K562 treated with DMSO at 1 percent for 12 hours (cell line): ENCODE results near the gene CCDC50. TPM values are rescaled to one million over a fixed set of nuclear protein-coding genes. Genes with fewer than 3 reads are reported as not detected.

Experiments used
- total RNA-seq: library from RNA; unstranded; fragments of 300-600 nt; gene quantifications from 2 replicates; pipeline ENCODE4 v1.2.3, GENCODE V29; 2022; ENCODE audit not compliant: insufficient read depth

The CCDC50 gene, protein sequence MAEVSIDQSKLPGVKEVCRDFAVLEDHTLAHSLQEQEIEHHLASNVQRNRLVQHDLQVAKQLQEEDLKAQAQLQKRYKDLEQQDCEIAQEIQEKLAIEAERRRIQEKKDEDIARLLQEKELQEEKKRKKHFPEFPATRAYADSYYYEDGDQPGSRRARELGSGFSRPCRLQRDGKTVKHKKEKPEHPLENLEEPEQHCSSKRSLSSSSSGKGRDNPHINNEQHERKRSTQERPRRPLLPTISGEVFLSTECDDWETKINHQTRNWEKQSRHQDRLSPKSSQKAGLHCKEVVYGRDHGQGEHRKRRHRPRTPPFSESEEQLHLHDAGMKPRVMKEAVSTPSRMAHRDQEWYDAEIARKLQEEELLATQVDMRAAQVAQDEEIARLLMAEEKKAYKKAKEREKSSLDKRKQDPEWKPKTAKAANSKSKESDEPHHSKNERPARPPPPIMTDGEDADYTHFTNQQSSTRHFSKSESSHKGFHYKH
- total RNA-seq, result 32.7 and 51.1 TPM in 2 replicates

DNA sequence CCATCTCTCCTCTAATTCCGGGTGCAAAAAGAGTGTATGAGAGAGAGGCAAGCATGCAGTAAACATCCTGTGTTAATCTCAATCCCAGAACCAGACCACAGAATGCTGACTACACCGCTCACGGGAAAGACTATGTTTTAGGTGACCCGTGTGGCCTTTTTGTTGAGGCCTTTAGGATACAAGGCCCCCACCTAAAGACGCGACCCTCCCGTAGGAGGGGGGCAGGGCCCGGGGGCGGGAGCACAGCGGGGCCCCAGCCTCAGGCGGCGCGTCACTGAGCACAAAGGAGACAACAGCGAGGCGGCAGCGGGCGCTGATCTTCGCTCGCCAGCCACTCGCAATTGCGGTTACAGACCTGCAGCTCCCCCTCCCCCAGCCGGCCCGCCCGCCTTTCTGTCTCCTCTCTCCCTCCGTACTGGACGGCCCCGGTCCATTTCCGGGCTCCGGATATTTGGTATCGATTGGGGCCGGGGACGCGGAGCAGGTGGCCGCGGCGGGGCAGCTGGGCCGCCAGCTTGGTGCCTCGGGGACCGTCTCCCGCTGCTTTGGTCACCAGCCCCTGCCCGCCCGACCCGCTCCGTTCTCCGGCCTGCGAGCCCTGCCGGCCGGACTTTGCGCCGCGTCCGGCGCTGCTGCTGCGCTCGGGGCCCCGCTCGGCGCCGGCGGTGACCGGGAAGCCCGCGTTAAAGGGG lies at the start of gene CCDC50:
Gene CCDC50 (plus strand): TSS at position 433 of the 692 bp plus-strand sequence. CDS start 281 bp downstream, outside the sequence.

DNA sequence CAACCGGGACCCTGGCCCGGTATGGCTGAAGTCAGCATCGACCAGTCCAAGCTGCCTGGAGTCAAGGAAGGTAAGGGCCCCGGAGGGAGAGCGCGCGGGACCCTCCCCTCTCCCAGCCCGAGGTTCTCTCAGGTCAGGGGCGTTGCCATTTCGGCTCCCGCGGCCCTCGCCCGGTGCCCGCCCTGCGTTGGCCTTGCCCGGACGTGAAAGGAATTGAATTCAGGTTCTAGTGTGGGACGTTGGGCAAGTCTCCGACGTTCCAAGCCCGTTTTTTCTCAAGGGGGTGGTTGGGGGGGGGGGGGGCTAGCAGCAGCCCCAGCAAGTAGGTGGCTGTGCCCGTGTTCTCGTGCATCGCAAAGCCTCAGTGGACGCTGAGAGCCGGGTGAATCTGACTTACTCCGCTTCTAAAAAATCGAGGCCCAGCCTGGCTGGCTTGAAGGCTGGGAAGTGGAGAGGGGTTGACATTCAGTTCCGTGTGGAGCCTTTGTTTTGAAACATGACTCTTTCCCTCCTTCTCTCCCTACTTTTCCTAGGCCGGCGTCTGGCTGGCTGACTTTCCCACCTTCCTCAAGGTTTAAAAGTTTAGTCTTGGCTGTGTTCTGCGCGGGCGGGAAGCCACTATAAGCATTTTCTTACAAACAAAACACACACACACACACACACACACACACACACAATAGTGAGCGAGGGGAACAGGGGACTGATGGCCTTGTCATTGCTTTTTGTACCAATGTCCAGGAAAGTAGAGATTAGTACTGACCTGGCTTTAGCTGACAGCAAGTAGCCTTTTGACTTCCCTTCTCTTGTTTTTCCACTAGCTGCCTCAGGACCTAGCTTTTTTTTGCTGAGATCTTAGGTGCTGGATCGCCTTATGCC lies 698 bp downstream of the CCDC50 start, which contains the start of gene UTS2B:
Gene UTS2B (minus strand): TSS at position 873 of the 876 bp plus-strand sequence. CDS start 48,337 bp downstream, outside the sequence.

Other genes with a start within 250 kb of the CCDC50 start
- gene OSTN, start 130.2 kb upstream of the CCDC50 start, total RNA-seq, result not detected in 2 replicates
- gene UTS2B, start 1.1 kb downstream of the CCDC50 start, total RNA-seq, result not detected in 2 replicates
- gene PYDC2, start 131.8 kb downstream of the CCDC50 start, total RNA-seq, result not detected in 2 replicates